LNCAP (cell line): ENCODE data around the gene SCFD2.

ENCODE experiments used
- TF ChIP-seq, protein P1 (sequence below): fragments of 450-650 bp; IDR thresholded peaks from 2 replicates; pipeline ENCODE4 v1.5.1; 2017; ENCODE audit warnings: mild to moderate bottlenecking

Gene SCFD2

DNA sequence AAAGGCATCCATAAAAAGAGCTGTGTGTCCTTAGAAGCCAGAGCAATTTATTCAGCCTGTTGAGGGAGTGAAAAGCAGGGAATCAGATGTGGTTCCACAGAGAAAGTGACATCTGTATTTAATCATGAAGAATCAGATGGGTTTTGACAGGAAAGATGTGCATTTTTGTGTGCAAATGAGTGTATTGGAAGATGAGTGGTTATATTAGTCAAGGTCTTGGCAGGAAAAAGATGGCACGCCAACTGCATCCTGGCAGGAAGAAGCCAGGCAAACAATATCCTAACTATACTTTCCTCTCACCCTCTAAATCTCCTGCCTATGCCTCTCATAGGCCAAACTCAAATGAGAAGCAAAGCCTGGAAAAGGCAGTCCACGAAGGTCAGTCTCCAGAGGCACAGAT lies 59.1 kb downstream of the SCFD2 start:
- TF ChIP-seq, protein P1, sequence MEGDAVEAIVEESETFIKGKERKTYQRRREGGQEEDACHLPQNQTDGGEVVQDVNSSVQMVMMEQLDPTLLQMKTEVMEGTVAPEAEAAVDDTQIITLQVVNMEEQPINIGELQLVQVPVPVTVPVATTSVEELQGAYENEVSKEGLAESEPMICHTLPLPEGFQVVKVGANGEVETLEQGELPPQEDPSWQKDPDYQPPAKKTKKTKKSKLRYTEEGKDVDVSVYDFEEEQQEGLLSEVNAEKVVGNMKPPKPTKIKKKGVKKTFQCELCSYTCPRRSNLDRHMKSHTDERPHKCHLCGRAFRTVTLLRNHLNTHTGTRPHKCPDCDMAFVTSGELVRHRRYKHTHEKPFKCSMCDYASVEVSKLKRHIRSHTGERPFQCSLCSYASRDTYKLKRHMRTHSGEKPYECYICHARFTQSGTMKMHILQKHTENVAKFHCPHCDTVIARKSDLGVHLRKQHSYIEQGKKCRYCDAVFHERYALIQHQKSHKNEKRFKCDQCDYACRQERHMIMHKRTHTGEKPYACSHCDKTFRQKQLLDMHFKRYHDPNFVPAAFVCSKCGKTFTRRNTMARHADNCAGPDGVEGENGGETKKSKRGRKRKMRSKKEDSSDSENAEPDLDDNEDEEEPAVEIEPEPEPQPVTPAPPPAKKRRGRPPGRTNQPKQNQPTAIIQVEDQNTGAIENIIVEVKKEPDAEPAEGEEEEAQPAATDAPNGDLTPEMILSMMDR = no peak

DNA sequence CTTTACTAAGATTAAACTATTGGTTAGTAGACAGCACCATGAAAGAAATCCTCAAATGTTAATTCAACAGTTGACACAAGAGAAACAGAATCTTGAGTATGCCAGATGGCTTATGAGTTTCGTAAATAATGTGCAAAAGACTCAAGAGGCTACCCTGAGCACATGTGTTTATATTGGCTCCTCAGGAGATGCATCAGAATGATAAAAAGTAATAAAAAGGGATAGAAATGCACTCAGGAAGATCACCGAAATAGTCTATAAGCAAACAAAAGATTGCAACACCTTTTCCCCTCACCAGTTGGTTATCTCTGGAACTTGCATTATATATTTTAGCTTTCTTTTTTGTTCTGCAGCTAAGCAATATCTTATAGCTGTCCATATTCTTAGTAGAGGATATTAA lies 84.4 kb downstream of the SCFD2 start:
- TF ChIP-seq, protein P1 = no peak

DNA sequence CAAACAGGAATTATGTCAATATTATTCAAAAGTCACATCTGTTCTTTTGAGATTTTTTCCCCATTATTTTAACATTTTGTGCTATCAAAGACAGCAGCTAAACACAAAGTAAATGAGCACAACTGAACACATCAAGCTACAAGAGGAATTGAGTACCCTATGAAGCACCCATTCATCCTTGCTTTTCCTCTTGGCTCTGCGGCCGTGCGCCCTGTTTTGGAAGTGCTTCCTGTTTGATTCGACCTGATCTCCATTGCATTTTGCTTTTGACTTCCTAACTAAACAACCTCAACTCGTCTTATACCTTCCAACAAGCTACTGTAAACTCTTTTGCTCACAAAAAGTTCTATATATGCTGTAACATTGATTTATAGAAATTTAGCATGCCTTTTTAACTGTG lies 85.0 kb downstream of the SCFD2 start:
- TF ChIP-seq, protein P1 = no peak

DNA sequence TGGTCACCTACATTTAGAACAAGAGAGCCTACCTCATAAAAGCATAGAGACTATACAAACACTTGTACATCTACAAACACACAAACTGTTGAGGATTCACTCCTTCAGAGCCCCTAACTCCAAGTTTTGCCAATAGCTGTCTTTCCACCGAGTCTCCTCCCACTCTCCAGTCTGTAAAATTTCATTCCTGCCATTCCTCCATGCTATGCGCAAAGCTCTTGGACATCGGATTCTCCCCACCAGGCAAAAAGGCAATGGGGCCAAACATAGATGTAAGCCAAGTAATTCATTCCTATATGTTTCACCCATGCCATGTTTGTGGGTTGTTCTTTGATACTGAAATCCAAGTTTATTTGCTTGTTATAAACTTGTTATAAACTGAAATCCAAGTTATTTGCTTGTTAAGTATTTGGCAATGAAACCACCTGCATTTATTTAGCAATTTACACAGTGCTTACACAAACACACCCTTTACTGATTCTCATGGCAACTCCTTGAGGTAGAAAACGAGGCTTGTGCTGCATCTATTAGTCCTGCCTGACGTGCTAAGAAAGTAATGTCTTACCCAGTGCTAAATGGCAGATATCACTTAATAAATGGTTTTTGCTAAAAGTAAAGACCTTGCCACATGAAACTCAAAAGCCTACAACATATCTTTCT lies 91.1 kb downstream of the SCFD2 start:
- TF ChIP-seq, protein P1 = no peak

DNA sequence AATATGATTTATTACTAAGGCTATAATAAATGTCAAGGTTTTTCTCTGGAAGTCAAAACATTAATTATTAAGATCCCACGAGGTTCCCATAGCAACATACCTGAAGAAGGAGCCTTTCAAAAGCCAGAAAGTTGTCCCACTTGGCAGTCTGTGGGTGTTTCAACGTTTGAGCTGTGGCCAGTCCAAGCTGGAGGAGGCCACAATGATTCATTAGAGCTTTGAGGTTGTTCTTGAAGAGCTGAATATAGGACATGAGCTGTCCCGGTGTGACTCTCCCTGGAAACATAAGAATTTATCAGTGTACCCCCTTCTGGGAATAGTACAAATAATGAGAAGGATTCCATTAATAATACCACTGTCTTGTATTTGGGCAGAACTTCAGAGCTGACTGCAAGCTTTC lies 92.1 kb downstream of the SCFD2 start:
- TF ChIP-seq, protein P1 = no peak

DNA sequence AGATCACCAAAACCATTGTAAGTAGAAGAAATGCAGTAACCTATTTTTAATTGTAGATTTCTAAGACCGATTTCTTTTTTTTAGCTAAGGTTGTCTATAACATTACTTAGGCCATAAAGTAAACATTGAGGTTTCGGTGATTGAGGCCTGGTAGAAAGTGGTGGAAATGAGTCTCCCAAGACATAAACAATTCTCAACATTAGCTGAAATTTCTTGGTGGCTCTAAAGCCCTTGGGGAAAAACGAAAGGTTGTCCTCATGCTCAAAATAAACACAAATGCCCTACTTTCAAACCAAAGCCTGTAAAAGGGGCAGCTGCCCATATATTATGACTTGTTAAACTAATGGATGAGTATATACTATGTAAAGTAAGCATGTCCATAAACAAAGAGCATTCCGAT lies 98.8 kb downstream of the SCFD2 start:
- TF ChIP-seq, protein P1 = no peak

DNA sequence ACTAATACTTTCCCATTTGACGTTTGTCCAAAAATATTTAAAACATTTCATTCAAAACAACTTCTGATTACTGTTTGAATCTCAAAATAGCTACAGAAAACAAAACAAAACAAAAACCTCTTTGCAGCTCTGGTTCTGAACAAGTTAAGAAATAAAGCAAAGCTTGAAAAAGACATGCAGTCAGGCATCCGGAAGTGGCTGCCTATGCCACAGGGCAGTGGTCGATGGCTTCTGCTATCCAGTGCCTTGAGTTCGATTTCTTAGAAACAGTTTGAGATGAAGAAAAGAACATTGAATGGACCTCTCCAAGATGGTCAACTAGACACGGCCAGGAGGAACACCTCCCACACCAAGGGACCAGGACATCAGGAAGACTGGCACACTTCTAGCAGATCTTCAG lies 125.3 kb downstream of the SCFD2 start:
- TF ChIP-seq, protein P1 = no peak

DNA sequence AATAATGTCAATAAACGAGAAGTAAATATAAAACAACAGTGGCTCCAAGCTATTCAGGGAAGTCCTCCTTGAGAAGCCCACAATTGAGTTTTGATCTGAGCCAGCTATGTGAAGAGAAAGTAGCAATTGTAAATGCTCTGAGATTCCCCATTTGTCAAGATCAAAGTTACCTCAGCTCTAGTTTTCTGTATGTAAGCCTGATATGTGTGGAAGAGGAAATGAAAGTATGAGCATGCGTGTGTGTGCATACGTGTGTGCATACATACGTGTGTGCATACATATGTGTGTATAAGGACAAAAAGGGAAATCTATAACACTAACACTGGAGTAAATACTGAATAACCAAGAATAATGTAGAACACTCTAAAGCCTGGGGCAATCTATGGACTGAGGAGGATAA lies 130.3 kb downstream of the SCFD2 start:
- TF ChIP-seq, protein P1 = no peak
